ENCODE measurements around the gene TMEM9. TPM values are rescaled to one million over a fixed set of nuclear protein-coding genes. Genes with fewer than 3 reads are reported as not detected.

TMEM9 gene
- polyA plus RNA-seq, 4 donors: 153 to 159 (median 156) TPM

DNA sequence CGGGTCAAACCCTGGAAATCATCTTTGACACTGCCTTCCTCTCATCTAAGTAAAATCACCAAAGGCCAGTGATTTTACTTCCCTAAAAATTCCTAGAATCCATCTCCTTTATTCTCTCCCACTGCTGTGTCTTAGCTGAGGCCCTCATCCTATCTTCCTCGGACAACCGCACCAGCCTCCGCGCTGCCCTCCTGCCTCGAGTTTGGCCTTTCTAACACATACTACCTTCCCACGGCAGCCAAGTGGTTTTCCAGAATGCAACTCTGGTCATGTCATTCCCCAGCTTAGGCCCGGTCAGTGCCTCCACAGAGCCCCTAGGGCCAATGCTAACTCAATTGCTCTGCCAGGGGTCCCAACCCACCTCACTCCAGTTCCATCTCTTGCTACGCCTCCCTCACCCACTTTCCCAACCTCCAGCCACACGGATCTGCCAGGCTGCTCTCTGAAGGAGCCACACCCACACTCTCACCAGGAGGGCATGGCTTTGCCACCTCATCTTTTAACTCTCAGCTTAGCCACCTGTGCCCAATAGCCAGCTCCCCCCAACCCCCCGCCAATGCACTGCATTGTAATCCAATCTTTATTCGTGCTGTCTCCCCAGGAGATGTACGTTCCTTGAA is 6.8 kb downstream of the TMEM9 start:
- DNase-seq (ENCODE audit: low read depth in 4 of 4, low spot score in 2 of 4): no peak

GRCh38 chr1:201146626-201147390 is 7.5 kb downstream of the TMEM9 start:
- no peak for DNase-seq (ENCODE audit: low read depth in 4 of 4, low spot score in 2 of 4)

GRCh38 chr1:201145816-201146215 is 8.5 kb downstream of the TMEM9 start:
- no peak for DNase-seq (ENCODE audit: low read depth in 4 of 4, low spot score in 2 of 4)

DNA sequence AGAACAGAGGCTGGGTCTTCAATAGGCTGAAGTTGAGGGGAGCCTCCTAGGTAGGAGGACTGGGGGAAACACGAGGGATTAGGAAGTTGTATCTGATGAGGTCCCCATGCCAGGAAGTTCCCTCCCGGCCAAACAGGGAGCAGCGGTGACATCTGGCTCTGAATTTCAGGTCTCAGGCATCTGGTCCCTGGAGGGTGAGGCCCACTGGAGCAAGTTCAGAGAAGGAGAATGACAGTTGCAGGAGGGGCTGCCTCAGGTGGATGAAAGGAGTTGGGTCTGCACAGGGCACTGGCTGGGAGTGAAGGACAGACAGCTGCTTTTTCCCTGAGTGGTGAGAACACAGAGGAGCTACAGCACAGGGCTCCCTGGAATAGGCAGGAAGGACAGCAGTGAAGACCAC is 9.1 kb downstream of the TMEM9 start:
- no peak for DNase-seq (ENCODE audit: low read depth in 4 of 4, low spot score in 2 of 4)

GRCh38 chr1:201144701-201145100 is 9.6 kb downstream of the TMEM9 start:
- DNase-seq (ENCODE audit: low read depth in 4 of 4, low spot score in 2 of 4): no peak

GRCh38 chr1:201143726-201144635 is 10.3 kb downstream of the TMEM9 start:
- no peak for DNase-seq (ENCODE audit: low read depth in 4 of 4, low spot score in 2 of 4)

GRCh38 chr1:201142849-201143725 is 11.2 kb downstream of the TMEM9 start:
- DNase-seq (ENCODE audit: low read depth in 4 of 4, low spot score in 2 of 4): no peak

DNA sequence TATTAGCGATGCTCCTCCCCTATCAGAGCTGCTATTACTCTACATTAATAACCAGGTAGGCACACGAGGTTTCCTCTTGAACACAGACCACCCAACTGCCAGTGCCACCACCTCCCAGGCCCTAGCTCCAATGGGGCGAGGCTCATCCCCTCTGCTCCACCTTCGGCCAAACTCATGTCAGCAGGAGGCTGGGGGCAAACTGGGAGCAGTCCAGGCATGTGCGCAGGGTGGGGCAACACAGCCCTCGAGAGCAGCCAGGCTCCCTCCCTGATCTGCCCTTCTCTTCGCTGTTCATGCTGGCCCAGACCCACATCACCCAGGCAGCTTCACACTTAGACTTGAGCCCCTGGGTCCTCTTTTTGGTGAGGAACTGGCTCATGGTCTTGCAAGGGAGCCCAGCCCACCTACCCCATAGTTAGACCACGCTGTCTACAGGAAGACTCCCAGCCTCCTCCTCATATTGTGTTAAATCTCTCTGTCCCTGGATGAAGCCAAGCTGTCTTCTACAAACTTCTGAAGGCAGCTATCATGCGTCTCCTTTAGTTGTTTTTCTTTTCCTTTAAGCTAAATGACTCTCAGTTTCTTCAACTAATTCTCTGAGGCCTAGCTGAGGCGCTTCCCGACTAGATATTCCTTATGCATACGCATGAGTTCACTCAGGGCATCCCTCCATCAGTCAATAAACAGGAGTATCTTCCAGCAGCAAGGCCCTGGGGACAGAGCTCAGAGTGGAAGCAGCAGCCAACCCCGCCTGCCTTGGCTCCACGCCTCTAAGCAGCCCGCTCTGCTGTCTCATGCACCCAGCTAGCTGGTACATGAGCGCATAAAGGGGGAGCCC is 12.0 kb downstream of the TMEM9 start:
- DNase-seq (ENCODE audit: low read depth in 4 of 4, low spot score in 2 of 4): no peak

GRCh38 chr1:201141418-201141817 is 12.9 kb downstream of the TMEM9 start:
- DNase-seq (ENCODE audit: low read depth in 4 of 4, low spot score in 2 of 4): no peak

DNA sequence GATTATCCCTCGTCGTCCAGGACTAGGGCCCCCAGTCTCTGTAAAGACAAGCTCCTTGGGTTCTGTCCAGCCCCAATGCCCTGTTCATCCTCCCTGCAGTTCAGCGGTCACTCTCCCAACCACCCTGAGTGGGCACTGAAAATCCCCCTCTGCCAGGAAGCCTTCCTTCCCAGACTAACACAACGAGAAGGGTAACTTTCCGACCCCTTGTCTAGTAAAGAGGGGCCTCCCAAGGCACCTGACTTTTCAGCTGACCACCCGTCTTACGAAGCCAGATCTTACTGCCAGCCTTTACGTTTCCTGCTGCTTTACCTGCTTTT is 13.4 kb downstream of the TMEM9 start:
- no peak for DNase-seq (ENCODE audit: low read depth in 4 of 4, low spot score in 2 of 4)

- no peak for DNase-seq (ENCODE audit: low read depth in 4 of 4, low spot score in 2 of 4)
Measured at GRCh38 chr1:201140235-201140940, 13.9 kb downstream of the TMEM9 start.

DNA sequence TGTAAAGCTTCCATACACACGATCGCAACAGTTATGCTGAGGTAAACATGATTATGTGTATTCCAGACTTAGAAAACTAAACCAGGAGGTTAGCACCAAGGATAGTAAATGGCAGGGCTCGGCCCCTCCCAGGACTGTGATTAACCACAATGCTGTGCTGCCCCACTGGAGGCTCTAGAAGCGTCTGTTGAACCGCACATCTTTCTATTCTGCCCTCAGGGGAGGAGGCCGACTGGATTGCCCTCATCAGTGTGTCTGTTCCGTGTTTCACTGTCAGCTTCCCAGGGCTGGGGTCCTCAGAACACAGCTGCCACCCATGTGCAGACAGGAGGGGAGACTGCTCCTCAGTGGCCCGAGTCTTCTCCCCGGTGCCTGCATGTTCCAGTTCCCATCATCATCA is 14.5 kb downstream of the TMEM9 start:
- no peak for DNase-seq (ENCODE audit: low read depth in 4 of 4, low spot score in 2 of 4)

DNA sequence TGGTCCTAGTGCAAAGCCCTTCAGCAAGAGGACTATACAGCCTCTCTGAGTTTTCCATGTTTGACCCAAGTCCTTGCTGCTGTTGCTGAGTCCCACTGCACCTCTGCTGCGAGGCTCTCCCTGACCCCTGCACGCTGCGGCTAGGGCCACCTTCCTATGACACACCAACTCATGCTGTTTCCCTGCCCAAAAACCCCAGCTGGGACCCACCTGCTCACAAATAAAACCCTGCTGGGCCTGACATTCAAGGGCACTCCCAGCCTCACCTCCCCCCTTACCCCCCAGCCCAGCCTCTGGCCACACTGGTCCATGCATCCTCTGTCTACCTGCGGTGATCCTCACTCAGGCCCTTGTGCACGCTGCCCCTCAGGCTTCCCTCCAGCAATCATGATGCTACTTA is 15.0 kb downstream of the TMEM9 start:
- no peak for DNase-seq (ENCODE audit: low read depth in 4 of 4, low spot score in 2 of 4)

GRCh38 chr1:201138311-201138840 is 15.9 kb downstream of the TMEM9 start:
- no peak for DNase-seq (ENCODE audit: low read depth in 4 of 4, low spot score in 2 of 4)

- DNase-seq (ENCODE audit: low read depth in 4 of 4, low spot score in 2 of 4): no peak
Measured at GRCh38 chr1:201137579-201138310, 16.5 kb downstream of the TMEM9 start.

DNA sequence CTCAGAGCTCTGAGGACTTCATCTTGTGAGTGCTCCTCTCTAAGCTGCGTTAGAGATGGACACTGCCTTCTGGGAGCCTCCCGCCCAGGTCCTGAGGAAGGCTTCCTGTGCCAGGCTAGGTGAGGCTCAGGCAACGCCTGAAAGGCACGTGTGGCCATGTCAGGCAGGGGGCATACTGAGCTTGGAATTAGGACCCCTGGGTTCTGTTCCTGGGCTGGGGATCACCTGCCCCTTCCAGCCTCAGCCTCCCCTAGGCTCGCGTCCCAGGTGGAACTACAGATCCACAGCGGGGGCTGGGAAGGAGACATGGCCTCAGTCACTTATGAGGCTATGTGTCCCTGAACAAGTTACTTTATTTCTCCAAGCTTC is 17.3 kb downstream of the TMEM9 start:
- DNase-seq (ENCODE audit: low read depth in 4 of 4, low spot score in 2 of 4): no peak

DNA sequence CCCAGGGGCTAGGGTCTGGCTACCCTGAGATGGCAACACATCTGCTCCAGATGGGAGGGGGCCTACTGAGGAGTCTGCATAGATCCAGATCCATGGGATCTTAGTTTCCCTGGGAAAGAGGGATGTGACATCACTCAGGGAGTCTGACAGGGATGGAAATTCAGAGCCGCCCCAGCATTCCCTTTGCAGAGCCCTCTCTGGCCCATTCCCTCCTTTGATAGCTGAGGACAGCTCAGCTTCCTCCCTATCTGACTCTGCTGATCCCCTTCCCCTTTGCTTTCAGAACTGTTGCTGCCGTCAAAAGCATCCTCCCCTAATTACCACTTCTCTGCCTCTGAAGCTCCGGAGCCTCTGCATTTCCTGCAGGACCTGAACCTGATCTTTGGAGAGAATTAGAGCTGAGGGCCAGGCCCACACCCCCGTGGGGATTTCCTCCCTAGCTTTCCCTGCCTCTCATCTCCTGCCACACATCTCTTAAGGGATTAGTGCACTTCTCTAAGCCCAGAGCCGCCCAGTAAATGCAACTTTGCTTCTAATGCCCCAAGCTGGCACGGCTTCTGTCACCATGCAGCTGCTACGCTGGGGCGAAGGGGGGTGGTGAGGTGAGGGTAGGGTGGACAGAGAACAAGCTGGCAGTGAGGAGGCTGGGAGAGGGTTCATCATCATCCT is 17.8 kb downstream of the TMEM9 start:
- no peak for DNase-seq (ENCODE audit: low read depth in 4 of 4, low spot score in 2 of 4)

DNA sequence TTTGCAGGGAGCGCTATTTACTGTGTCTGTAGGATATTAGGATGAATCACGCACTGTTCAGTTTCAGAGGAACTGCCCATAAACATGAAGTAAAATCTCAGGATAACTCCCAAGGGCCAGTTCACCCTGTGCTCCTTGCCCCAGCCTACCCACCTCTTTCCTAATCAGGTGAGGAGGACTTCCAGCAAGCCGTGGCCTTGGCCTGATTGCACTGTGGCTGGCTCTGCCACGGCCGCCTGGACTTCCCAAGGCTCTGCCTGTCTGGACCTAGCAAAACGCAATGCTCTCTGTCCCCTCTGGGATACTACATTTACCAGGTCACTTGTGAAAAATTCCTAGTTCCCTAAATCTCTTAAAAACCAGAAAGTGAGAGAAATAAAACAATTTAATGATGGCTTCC is 19.9 kb downstream of the TMEM9 start:
- DNase-seq (ENCODE audit: low read depth in 4 of 4, low spot score in 2 of 4): no peak

Measured in left renal cortex interstitium (tissue), 4 donors.